IPS-20b (cell line): ENCODE measurements around the gene DCC.

Source experiments
- H3K27ac ChIP-seq: one replicate; pipeline ENCODE4 v1.5.1; 2013; ENCODE audit warnings: low read length
- H3K27me3 ChIP-seq: 2 replicates; pipeline ENCODE4 v1.6.1; 2013; ENCODE audit warnings: mild to moderate bottlenecking, low read length, inconsistent platforms; ENCODE audit not compliant: insufficient read depth
- H3K36me3 ChIP-seq: 2 replicates; pipeline ENCODE4 v1.6.1; 2013; ENCODE audit warnings: low read depth, mild to moderate bottlenecking, inconsistent platforms, low read length, moderate library complexity; ENCODE audit not compliant: insufficient read depth
- H3K4me1 ChIP-seq: 2 replicates; pipeline ENCODE4 v1.6.1; 2013; ENCODE audit warnings: mild to moderate bottlenecking, control low read depth, inconsistent platforms, low read length, moderate library complexity; ENCODE audit not compliant: insufficient read depth
- H3K4me3 ChIP-seq: 2 replicates; pipeline ENCODE4 v1.5.1; 2013; ENCODE audit warnings: mild to moderate bottlenecking, low read length, inconsistent platforms
- H3K9ac ChIP-seq: 2 replicates; pipeline ENCODE4 v1.6.1; 2013; ENCODE audit warnings: low read depth, mild to moderate bottlenecking, inconsistent platforms, low read length, moderate library complexity
- H3K9me3 ChIP-seq: 2 replicates; pipeline ENCODE4 v1.6.1; 2013; ENCODE audit warnings: mild to moderate bottlenecking, low read depth, low read length, inconsistent platforms; ENCODE audit not compliant: insufficient read depth

The DCC gene

DNA sequence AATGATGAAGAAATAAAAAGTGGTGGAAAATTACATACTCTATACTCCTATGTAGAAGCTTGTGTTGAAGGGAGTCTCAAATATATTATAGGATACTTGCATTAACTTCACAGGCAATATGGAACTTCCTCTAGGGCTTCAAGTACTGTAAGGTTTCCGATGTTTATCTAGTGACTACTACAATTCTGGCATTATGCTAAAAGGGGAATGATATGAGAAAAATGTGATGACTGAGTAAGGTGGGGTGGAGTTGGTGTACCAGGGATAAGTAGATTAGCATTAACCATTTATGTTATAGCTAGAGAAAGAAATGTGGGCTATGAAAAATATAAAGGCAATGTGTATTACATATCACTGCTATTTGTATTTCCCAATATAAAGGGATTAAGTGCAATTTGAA is 229.5 kb downstream of the DCC start:
- Histone ChIP-seq H3K4me3 (no peak overlapping the region), H3K27ac (no peak overlapping the region), H3K4me1 (no peaks in the 10 kb centered on the region), H3K9me3 (no peaks in the 10 kb centered on the region), H3K36me3 (no peaks in the 10 kb centered on the region), H3K27me3 (no peaks in the 10 kb centered on the region), H3K9ac (no peak overlapping the region)

DNA sequence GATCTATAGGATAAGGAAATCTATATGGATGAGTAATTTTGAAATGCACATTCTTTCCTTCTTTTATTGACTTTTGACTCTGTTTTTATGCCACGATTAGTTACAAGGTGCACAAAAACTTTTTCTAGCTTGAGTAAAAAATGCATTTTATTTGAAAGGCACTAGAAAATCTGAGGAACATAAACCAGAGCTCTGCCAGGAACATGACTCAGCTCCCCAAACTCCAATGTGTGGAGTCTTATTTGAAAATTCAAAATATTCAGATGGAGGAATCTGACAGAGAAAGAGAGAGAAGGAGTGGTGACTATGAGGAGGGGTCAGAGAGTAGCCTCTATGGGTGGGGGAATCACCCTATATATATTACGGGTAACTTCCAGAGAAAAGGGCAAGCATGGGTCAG is 231.0 kb downstream of the DCC start:
- Histone ChIP-seq H3K4me3 (no peak overlapping the region), H3K9ac (no peak overlapping the region), H3K27ac (no peak overlapping the region), H3K27me3 (no peaks in the 10 kb centered on the region), H3K9me3 (no peaks in the 10 kb centered on the region), H3K36me3 (no peaks in the 10 kb centered on the region), H3K4me1 (no peaks in the 10 kb centered on the region)

DNA sequence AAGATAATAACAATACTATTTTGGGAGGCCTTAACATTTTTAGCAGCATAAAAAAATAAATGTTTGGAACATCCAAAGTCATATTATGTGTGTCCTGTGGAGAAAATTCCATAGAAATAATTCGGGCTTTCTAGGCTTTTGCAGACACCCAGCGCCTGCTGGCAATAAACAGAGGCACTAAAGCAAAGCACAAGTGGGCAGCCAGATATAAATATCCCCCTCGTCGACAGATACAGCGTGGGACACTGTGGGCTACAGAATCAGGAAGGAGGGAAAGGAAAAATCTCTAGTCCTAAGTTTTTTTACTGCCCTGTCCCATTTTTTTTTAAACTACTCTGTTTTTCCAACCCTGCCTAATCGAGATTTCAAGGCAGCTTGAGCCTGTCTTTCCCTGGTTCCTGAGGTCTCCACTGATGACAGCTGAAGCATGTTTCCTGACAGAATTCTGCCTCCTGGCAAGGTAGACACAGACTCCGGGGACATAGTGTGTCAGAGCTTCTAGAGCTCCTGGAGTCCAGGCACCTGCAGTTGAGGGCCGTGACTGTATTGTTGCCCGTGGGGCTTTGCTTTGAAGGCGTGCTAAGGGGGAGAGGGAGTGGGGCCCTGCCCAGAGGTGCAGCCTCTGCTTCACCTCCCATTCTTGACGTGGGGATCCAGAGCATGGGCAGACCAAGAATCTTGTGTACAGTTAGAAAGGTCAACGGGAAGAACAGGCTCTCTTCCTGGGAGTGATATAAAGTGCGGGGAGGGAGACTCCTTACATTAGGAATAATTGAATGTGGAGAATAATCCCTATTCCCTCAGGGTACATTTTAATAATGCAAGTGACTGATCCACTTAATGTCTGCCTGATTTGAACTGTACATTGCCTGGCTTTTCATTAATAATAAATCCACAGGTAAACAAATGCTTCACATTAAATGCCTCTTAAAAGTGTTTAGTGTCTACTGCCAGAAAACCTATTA is 232.3 kb downstream of the DCC start:
- Histone ChIP-seq H3K9ac (no peak overlapping the region), H3K27ac (no peak overlapping the region), H3K27me3 (no peaks in the 10 kb centered on the region), H3K4me3 (no peak overlapping the region), H3K36me3 (no peaks in the 10 kb centered on the region), H3K9me3 (no peaks in the 10 kb centered on the region), H3K4me1 (no peaks in the 10 kb centered on the region)

GRCh38 chr18:52577795-52578194 is 237.8 kb downstream of the DCC start:
- no peak overlapping the region for H3K27ac ChIP-seq
- H3K9ac ChIP-seq, result no peak overlapping the region
- H3K27me3 ChIP-seq, result no peaks in the 10 kb centered on the region
- no peaks in the 10 kb centered on the region for H3K9me3 ChIP-seq
- H3K4me3 ChIP-seq, result no peak overlapping the region
- H3K4me1 ChIP-seq, result no peaks in the 10 kb centered on the region
- H3K36me3 ChIP-seq, result no peaks in the 10 kb centered on the region

DNA sequence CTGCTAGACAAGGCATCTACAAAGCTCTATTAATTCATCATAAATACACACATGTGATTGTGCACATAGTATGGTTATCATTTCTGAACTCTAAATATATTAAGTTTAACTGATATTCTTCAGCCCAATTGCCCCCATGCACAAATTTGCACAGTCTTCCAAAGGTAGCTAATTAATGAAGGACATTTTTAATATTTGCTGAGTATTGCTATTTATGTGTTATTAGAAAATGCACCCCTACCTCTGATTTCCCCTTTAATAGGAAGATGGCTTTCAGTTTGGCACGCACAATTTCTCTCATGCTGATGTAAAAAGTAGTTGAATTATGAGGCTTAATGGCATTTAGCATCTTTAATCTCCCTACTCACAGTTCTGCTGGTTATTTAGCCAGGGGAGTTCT is 242.1 kb downstream of the DCC start:
- H3K9me3 ChIP-seq, result no peaks in the 10 kb centered on the region
- no peak overlapping the region for H3K4me3 ChIP-seq
- H3K27me3 ChIP-seq, result no peaks in the 10 kb centered on the region
- H3K27ac ChIP-seq, result no peak overlapping the region
- no peaks in the 10 kb centered on the region for H3K36me3 ChIP-seq
- no peak overlapping the region for H3K9ac ChIP-seq
- H3K4me1 ChIP-seq, result no peaks in the 10 kb centered on the region

- Histone ChIP-seq H3K9me3 (no peaks in the 10 kb centered on the region), H3K9ac (no peak overlapping the region), H3K36me3 (no peaks in the 10 kb centered on the region), H3K27ac (no peak overlapping the region), H3K4me3 (no peak overlapping the region), H3K4me1 (no peaks in the 10 kb centered on the region), H3K27me3 (no peaks in the 10 kb centered on the region)
Measured at GRCh38 chr18:52582516-52582915, 242.5 kb downstream of the DCC start.

DNA sequence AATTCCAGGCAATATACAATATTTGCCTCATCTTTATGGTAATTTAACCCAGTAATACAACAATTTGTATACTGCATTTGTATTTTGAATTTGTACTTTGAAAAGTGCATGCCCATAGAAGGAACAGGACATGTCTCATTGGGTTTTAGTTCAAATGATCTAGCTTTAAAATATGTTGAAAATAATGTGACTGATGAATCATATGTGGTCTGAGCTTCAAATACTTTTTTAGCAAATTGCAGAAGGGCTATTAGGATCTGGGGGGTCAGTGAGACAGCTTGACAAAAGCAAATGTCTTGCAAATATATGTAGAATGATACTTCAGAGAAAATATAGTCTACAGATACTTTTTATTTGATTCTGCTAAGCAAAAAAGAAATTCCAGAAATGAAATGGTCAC is 248.9 kb downstream of the DCC start:
- no peaks in the 10 kb centered on the region for H3K36me3 ChIP-seq
- no peaks in the 10 kb centered on the region for H3K27me3 ChIP-seq
- no peaks in the 10 kb centered on the region for H3K9me3 ChIP-seq
- no peak overlapping the region for H3K4me3 ChIP-seq
- H3K27ac ChIP-seq, result no peak overlapping the region
- no peaks in the 10 kb centered on the region for H3K4me1 ChIP-seq
- H3K9ac ChIP-seq, result no peak overlapping the region

DNA sequence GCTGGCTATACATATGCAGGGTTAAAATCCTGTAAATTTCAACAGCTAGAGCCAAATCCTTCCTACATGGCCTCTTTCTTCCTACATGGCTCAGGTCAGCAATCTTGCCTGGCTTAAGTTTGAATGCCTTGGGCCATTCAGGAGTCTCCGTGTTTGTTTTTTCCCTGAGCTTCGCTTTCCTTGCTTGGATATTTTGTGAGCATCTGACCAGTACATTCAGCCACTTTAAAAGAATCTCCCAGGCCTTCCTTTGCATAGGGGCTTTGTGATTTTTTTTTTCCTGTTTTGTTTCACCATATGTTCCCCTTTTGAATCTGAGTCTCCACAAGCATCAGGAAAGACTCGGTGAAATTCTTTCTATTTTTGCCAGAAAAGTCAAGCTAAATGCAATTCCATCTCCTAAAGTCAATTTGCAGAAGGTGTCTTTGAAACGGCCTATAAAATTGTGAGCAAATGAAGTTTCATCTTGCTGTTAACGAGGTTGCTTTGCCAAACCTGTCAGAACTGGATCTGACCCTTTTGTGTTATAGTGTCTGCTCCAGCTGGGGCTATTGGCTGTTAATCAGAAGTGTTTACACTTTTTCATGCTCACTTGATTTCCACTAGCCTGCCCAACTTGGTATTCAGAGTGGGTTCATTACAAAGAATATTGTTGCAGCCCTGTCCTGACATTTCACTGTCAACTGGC is 256.9 kb downstream of the DCC start:
- Histone ChIP-seq H3K4me1 (no peaks in the 10 kb centered on the region), H3K9me3 (no peaks in the 10 kb centered on the region), H3K4me3 (no peak overlapping the region), H3K27me3 (no peaks in the 10 kb centered on the region), H3K36me3 (no peaks in the 10 kb centered on the region), H3K27ac (no peak overlapping the region), H3K9ac (no peak overlapping the region)

DNA sequence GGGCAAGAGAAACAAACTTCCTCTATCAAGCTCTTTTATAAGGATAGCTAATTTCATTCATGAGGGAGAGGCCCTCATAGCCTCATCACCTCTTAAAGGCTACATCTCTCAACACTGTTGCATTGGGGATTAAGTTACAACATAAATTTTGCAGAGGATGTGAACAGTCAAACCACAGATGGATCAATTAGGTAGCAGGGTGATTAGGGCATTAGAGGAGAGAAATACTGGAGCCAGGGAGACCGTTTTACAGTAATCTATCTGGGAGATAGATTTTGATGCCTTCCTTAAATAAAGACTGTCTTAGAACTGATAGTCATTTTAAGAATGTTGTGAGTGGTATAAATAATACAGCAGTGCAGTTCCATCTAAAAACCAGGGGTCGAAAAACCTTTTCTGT is 258.9 kb downstream of the DCC start:
- Histone ChIP-seq H3K9ac (no peak overlapping the region), H3K36me3 (no peaks in the 10 kb centered on the region), H3K27ac (no peak overlapping the region)

GRCh38 chr18:52602820-52603219 is 262.8 kb downstream of the DCC start:
- H3K4me3 ChIP-seq, result no peak overlapping the region
- no peak overlapping the region for H3K9ac ChIP-seq
- H3K9me3 ChIP-seq, result no peaks in the 10 kb centered on the region
- H3K4me1 ChIP-seq, result no peaks in the 10 kb centered on the region
- no peaks in the 10 kb centered on the region for H3K27me3 ChIP-seq
- no peak overlapping the region for H3K27ac ChIP-seq
- no peaks in the 10 kb centered on the region for H3K36me3 ChIP-seq

More for the DNA sequence above, 258.9 kb downstream of the DCC start:
- H3K9me3 ChIP-seq, result no peaks in the 10 kb centered on the region
- no peak overlapping the region for H3K4me3 ChIP-seq
- no peaks in the 10 kb centered on the region for H3K4me1 ChIP-seq
- no peaks in the 10 kb centered on the region for H3K27me3 ChIP-seq

- Histone ChIP-seq H3K36me3 (no peaks in the 10 kb centered on the region), H3K4me1 (no peaks in the 10 kb centered on the region), H3K9me3 (no peaks in the 10 kb centered on the region)
Measured at GRCh38 chr18:52605345-52605744, 265.3 kb downstream of the DCC start.

GRCh38 chr18:52607985-52608384 is 268.0 kb downstream of the DCC start:
- Histone ChIP-seq H3K9ac (no peak overlapping the region), H3K4me3 (no peak overlapping the region), H3K27ac (no peak overlapping the region), H3K9me3 (no peaks in the 10 kb centered on the region), H3K36me3 (no peaks in the 10 kb centered on the region), H3K27me3 (no peaks in the 10 kb centered on the region), H3K4me1 (no peaks in the 10 kb centered on the region)

More at GRCh38 chr18:52605345-52605744, 265.3 kb downstream of the DCC start:
- no peak overlapping the region for H3K4me3 ChIP-seq
- H3K9ac ChIP-seq, result no peak overlapping the region
- no peak overlapping the region for H3K27ac ChIP-seq
- no peaks in the 10 kb centered on the region for H3K27me3 ChIP-seq
